ENCODE data around the gene CYP2S1.

CYP2S1 gene

GRCh38 chr19:41193430-41194156, 574 bp downstream of the CYP2S1 start:
- peak overlapping the region; percentile 30 for H3K4me3 ChIP-seq (ENCODE audit: low read depth, low read length)
- H3K36me3 ChIP-seq (replicated peaks): no peaks in the 10 kb centered on the region
- no peak for DNase-seq
- in situ Hi-C loops (cut with HindIII; ENCODE audit: low pct_ligation_motif_present, low sequenced_read_pairs): no loop called here
- peaks cover 3% of the 10 kb centered on the region for H3K27me3 ChIP-seq (replicated peaks)
- H3K27ac ChIP-seq: no peak overlapping the region
- no peak for TF ChIP-seq CTCF (IDR thresholded peaks at IDR 0.05; ENCODE audit: low read depth, low read length, missing control alignments)

GRCh38 chr19:41194157-41194552, 1.1 kb downstream of the CYP2S1 start:
- TF ChIP-seq CTCF (IDR thresholded peaks at IDR 0.05; ENCODE audit: low read depth, low read length, missing control alignments): no peak
- Histone ChIP-seq H3K4me3 (ENCODE audit: low read depth, low read length) (no peak overlapping the region), H3K27me3 (replicated peaks) (peaks cover 3% of the 10 kb centered on the region), H3K36me3 (replicated peaks) (no peaks in the 10 kb centered on the region), H3K27ac (no peak overlapping the region)
- in situ Hi-C loops (cut with HindIII; ENCODE audit: low pct_ligation_motif_present, low sequenced_read_pairs): no loop called here
- DNase-seq: no peak

- H3K27me3 ChIP-seq (replicated peaks): no peaks in the 10 kb centered on the region
- no peak overlapping the region for H3K27ac ChIP-seq
- peak; percentile 30 for DNase-seq
- H3K36me3 ChIP-seq (replicated peaks): no peaks in the 10 kb centered on the region
- H3K4me3 ChIP-seq (ENCODE audit: low read depth, low read length): no peak overlapping the region
- in situ Hi-C loops (cut with HindIII; ENCODE audit: low pct_ligation_motif_present, low sequenced_read_pairs): no loop called here
- no peak for TF ChIP-seq CTCF (IDR thresholded peaks at IDR 0.05; ENCODE audit: low read depth, low read length, missing control alignments)
Observed at GRCh38 chr19:41195675-41196497, 2.9 kb downstream of the CYP2S1 start.

GRCh38 chr19:41198559-41198958, 5.5 kb downstream of the CYP2S1 start:
- no peaks in the 10 kb centered on the region for H3K27me3 ChIP-seq (replicated peaks)
- in situ Hi-C loops (cut with HindIII; ENCODE audit: low pct_ligation_motif_present, low sequenced_read_pairs): no loop called here
- H3K27ac ChIP-seq: no peak overlapping the region
- no peak for TF ChIP-seq CTCF (IDR thresholded peaks at IDR 0.05; ENCODE audit: low read depth, low read length, missing control alignments)
- no peak overlapping the region for H3K4me3 ChIP-seq (ENCODE audit: low read depth, low read length)
- DNase-seq: no peak
- H3K36me3 ChIP-seq (replicated peaks): no peaks in the 10 kb centered on the region

- in situ Hi-C loops (cut with HindIII; ENCODE audit: low pct_ligation_motif_present, low sequenced_read_pairs): no loop called here
- no peaks in the 10 kb centered on the region for H3K27me3 ChIP-seq (replicated peaks)
- no peaks in the 10 kb centered on the region for H3K36me3 ChIP-seq (replicated peaks)
- no peak overlapping the region for H3K4me3 ChIP-seq (ENCODE audit: low read depth, low read length)
- no peak overlapping the region for H3K27ac ChIP-seq
- TF ChIP-seq CTCF (IDR thresholded peaks at IDR 0.05; ENCODE audit: low read depth, low read length, missing control alignments): no peak
- DNase-seq: no peak
Observed at GRCh38 chr19:41203371-41203770, 10.4 kb downstream of the CYP2S1 start.
